HG03175 (cell line): ENCODE data around the gene PTPN3.
"Not testable (repeated sequence)": the region's sequence is repeated elsewhere in the genome, so short reads cannot be mapped to it uniquely, and the experiment has no call there.

ENCODE experiments used
- ATAC-seq: cut with Tn5 transposase; IDR thresholded peaks from one replicate; pipeline ENCODE4 v1.9.1; 2021; ENCODE audit warnings: mild to moderate bottlenecking, moderate library complexity; ENCODE audit not compliant: unreplicated experiment

PTPN3 gene

DNA sequence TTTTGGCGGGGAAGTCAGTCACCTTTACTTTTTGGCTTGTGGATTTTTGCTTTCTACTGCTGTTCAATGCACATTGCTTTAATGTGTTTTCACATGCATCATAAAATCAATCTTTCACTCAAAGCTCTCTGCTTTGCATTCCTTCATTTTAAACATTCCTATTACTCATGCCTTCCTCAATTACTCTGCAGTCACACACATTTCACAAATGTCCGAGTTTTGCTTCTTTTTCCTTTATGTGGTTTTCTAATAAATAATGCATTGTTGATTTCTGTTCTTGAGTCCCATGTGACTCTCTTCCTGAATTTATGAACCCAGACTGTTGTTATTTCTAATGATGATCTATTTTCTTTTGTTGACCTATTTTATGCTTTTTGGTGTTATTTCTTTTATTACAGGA is 95.0 kb downstream of the PTPN3 start:
- ATAC-seq = no peak

- no peak for ATAC-seq
Observed at GRCh38 chr9:109401990-109402318, 96.2 kb downstream of the PTPN3 start.

DNA sequence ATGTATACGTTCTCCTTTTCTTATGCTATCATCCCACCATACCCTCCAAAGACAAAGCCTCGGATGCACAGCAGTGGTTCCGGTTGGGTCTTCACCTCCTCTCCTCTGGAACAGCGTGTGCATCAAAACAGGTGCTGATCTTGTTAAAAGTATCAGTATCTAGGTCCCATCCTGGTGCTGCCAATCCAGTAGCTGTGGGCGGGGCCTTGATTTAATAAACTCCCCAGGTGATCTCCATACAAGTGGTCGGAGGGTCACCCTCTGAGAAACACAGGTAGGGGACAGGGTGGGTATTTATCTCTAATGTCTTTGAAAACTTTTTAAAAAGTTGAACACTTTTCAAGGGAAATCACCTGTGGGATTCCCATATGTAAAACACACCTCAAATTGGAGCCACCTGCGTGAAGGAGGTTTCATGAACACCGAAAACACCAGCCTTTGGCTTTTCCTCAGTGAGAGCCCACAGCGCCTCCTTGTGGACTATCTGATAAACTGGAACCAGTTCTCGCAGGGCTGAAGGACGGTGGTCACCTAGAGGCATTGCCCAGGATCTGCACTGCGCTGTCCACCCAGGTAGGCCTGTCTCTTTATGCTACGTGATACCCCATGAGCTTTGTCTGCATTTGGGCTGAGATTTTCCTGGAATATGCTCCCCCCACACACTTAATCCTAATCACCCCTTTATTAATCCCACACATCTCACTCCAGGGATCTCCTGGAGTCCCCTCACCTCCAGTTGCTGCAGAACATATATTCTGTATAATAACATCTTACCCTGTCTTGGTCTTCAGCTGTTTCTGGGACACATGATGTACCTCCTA is 96.7 kb downstream of the PTPN3 start:
- peak; percentile 53 for ATAC-seq

DNA sequence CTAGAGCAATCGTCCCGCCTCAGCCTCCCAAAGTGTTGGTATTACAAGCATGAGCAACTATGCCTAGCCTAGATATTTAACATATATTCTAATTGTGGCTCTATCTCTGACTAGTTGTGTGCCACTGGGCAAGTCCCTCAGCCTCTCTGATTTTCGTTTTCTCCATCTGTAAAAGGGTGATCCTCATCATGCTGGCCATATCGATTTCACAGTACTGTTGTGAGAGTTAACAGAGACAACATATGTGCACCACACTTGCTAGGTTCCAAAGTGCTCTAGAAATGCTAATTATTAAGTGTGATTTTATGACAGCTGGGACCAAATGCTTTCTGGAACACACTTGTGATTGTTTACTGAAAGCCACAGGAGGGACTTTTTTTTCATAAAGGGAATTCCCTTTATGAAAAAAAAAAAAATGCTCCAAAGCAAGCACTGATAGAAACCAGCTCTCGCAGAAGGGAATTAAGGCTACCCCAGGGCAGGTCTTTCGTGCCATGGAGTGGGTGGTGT is 98.8 kb downstream of the PTPN3 start:
- ATAC-seq = peak; percentile 55

GRCh38 chr9:109391176-109391575 is 106.9 kb downstream of the PTPN3 start:
- no peak for ATAC-seq

DNA sequence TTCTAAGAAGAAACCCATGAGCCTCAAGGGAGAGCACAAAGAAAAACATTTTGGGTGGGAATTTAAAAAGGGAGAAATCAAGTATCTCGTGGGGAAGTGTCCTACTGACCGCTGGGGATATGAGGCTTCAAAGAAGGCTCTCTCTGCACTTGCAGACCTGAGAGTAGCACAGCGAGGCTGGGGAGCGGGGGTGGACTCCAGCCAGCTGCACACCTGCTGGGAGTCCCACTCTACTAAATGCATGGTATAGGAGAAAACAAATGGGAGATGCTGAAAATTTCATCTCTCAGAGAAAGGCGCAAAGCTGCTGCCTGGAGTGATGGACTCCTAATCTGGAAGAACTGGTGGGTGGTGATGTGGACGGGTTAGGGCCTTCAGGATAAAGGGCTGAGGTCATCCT is 110.3 kb downstream of the PTPN3 start:
- no peak for ATAC-seq

DNA sequence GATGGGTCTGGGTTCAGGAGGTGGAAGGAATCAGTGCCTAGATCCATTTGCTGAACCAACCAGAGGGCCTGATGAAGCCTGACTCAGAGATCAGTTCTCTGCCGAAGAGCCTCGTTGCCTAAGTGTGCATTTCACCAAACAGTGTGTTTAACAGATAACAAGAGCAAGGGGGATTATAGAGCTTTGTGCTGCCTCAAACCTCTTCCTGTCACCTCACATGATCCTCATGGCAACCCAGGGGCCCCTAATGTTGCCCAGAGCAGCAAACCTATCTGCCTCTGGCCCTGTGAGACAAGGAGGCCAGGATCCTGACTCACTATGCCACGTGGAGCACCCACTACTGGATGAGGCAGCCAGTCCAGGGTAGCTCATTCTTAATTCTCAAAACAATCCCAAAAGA is 110.9 kb downstream of the PTPN3 start:
- no peak for ATAC-seq

DNA sequence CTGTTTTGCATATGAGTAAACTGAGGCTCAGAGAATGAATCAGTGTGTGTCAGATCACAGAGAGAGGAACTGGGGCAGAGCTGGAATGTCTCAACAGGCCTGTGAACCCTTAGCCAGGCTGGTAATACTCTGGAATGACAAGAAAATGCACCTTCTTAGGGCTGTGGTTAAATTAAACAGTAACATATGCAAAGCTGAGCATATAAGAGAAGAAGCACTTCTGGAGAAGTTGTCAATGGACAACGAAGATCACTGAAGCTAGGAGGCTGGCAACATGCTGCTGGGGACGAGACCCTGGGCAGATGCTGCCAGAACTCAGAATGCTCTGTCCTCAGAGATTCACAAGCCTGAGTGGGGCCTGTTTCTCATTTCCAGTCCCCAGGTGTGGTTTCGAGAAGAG is 112.6 kb downstream of the PTPN3 start:
- ATAC-seq = peak; percentile 31

GRCh38 chr9:109383947-109384346 is 114.2 kb downstream of the PTPN3 start:
- ATAC-seq = no peak

GRCh38 chr9:109383356-109383755 is 114.8 kb downstream of the PTPN3 start:
- ATAC-seq = no peak

DNA sequence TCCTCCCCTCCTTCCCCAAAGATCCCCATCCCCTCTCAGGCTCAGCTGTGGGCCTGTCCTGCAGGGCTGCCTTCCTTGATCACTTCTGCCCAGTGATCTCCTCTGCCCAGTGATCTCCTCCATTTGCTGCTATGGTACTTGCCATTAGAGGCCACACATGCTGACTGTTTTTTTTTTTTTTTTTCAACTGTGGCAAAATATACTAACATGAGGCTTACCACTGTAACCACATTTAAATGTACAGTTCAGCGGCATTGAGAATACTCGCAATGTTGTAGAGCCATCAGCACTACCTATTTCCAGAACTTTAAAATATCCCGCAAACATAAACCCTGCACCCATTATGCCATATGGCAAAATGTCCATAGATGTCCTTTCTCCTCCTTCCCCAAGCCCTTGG is 115.5 kb downstream of the PTPN3 start:
- no peak for ATAC-seq

GRCh38 chr9:109382182-109382581 is 115.9 kb downstream of the PTPN3 start:
- ATAC-seq = no peak

GRCh38 chr9:109381011-109381729 is 116.9 kb downstream of the PTPN3 start:
- peak; percentile 83 for ATAC-seq

GRCh38 chr9:109379513-109379912 is 118.6 kb downstream of the PTPN3 start:
- ATAC-seq = no peak

- ATAC-seq = no peak
Observed at GRCh38 chr9:109378316-109378715, 119.8 kb downstream of the PTPN3 start.

DNA sequence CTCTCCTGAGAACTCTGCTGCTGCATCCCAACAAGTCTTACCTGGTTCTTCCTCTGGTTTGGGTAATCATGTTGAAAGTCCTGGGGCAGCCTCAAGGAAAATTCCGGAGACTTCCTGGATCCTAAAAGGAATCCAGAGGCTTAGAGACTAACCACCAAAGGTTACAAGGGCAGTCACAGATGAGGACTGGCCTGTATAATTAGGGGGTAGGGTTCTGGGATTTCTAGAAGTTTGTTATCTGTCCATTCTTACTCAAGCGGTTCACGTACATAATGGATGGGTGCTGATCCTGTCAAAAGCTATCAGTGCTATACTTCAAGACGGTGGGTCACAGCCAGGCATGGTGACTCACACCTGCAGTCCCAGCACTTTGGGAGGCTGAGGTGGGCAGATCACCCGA is 125.9 kb downstream of the PTPN3 start:
- ATAC-seq = no peak

DNA sequence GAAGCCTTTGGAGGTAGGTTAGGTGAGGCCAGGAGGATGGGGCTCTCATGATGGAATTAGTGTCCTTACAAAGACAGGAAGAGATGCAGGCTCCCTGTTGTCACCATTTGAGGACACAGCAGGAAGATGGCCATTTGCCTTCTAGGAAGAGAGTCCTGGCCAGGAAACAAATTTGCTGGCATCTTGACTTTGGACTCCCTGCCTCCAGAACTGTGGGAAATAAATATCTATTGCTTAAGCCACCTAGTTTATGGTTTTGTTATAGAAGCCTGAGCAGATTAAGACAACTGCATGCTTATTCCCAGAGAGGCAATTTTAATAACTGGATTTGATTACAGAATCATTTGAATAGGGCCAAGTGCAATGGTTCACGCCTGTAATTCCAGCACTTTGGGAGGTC is 126.7 kb downstream of the PTPN3 start:
- ATAC-seq = no peak

GRCh38 chr9:109369285-109369684 is 128.8 kb downstream of the PTPN3 start:
- peak; percentile 68 for ATAC-seq

DNA sequence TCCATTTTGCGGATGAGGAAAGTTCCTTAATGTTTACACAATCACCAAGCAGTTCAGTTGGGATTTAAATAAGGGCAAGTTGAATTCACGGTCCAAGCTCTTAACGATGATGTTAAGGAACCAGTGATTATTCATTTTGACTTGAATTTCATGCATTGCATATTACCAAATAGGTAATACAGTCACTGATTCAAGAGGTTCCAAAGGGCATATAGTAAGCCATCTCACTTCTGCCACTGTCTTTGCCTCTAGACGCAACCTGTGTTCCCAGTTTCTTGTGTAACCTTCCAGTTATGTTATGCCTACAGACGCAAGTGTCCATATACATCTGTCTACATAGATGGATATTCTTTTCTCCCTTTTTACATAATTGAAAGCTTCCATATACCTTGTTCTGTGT is 137.3 kb downstream of the PTPN3 start:
- ATAC-seq = no peak

DNA sequence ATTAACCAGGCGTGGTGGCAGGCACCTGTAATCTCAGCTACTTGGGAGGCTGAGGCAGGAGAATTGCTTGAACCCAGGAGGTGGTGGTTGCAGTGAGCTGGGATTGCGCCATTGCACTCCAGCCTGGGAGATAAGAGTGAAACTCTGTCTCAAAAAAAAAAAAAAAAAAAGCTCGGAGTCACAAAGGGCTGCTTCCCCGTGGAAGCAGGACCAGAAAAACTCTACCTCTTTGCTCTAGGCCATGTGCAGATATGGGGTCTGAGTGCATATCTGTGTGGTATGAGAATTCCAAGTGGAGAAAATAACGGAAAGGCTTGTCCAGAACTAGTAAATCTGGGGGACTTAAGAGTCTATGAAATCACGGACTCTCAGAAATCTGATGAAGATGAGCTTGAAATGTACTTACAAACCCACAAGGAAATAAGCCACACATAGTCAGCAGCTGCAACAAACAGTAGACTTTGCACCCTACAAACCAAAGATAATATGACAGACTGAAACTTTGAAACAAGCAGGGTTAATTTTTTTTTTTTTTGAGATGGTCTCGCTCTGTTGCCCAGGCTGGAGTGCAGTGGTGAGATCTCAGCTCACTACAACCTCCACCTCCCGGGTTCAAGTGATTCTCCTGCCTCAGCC is 139.0 kb downstream of the PTPN3 start:
- not testable (repeated sequence) for ATAC-seq

DNA sequence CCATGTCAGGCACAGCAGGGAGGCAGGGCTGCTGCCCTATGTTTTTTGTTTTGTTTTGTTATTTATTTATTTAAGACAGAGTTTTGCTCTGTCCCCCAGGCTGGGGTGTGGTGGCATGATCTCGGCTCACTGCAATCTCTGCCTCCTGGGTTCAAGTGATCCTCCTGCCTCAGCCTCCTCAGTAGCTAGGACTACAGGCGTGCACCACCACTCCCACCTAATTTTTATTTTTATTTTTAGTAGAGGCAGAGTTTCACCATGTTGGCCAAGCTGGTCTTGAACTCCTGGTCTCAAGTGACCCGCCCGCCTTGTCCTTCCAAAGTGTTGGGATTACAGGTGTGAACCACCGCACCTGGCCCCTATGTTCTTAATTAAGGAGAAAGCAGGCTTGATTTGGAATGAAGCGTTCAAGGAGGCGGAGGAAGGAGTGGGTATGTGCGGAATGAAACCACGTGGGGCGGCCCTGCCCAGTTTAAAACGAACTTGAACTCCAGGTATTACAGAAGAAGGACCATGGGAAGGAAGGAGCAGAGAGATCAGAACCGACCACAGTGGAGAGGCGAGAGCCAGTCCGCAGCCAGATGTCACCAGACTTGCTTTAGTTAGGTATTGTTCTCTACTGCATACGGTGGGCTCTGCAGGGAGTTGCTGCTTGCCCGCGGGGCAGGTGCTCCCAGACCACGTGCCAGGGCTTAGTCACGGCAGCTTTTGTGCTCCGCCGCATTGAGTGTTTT is 142.4 kb downstream of the PTPN3 start:
- no peak for ATAC-seq
